Measurements from ENCODE around the gene ASAP3.
"Not testable (repeated sequence)": the region's sequence is repeated elsewhere in the genome, so short reads cannot be mapped to it uniquely, and the experiment has no call there.

GRCh38 chr1:23504156-23504555 is 20.2 kb upstream of the ASAP3 start:
- not testable (repeated sequence) for TF ChIP-seq CTCF (conservative IDR thresholded peaks at IDR 0.05; ENCODE audit: low read depth, low read length); USF2 (IDR thresholded peaks at IDR 0.05; ENCODE audit: low read depth, low read length)
